Mesenchymal stem cell (in vitro differentiated cells and primary cell): Measurements from ENCODE around the gene CEP85.
"Not testable (repeated sequence)": the region's sequence is repeated elsewhere in the genome, so short reads cannot be mapped to it uniquely, and the experiment has no call there.

Experiments used
- DNase-seq: peaks from one replicate; pipeline ENCODE4 v3.0.0-alpha.2; 2013
- H2AFZ ChIP-seq: one replicate; pipeline ENCODE4 v1.6.1; 2013; ENCODE audit warnings: low read depth, mild to moderate bottlenecking, control low read depth, inconsistent platforms, low read length, moderate library complexity
- H2AK5ac ChIP-seq: 2 replicates; pipeline ENCODE4 v1.6.1; 2013; ENCODE audit warnings: low read length, moderate library complexity, mild to moderate bottlenecking, inconsistent platforms; ENCODE audit not compliant: severe bottlenecking
- H2BK120ac ChIP-seq: one replicate; pipeline ENCODE4 v1.6.1; 2013; ENCODE audit warnings: low read depth, mild to moderate bottlenecking, inconsistent platforms, low read length, moderate library complexity
- H2BK12ac ChIP-seq, 2 experiments: one replicate each; pipeline ENCODE4 v1.6.1; 2013; ENCODE audit warnings: inconsistent platforms in 2 of 2, low read length in 2 of 2, mild to moderate bottlenecking in 2 of 2, moderate library complexity in 2 of 2, control low read depth in 1 of 2
- H2BK15ac ChIP-seq: one replicate; pipeline ENCODE4 v1.6.1; 2013; ENCODE audit warnings: mild to moderate bottlenecking, low read depth, inconsistent platforms; ENCODE audit not compliant: poor library complexity, severe bottlenecking
- H2BK5ac ChIP-seq: 2 replicates; pipeline ENCODE4 v1.6.1; 2013; ENCODE audit warnings: low read depth, mild to moderate bottlenecking, low read length, control low read depth, inconsistent platforms; ENCODE audit not compliant: poor library complexity, severe bottlenecking
- H3K14ac ChIP-seq, 2 experiments: one replicate each; pipeline ENCODE4 v1.6.1; 2013; ENCODE audit warnings: inconsistent platforms in 2 of 2, low read length in 2 of 2, control low read depth in 1 of 2, mild to moderate bottlenecking in 1 of 2, moderate library complexity in 1 of 2
- H3K18ac ChIP-seq, 2 experiments: one replicate each; pipeline ENCODE4 v1.6.1; 2013; ENCODE audit warnings: inconsistent platforms in 2 of 2, low read length in 2 of 2, control low read depth in 1 of 2, low read depth in 1 of 2, mild to moderate bottlenecking in 1 of 2
- H3K23ac ChIP-seq, 2 experiments: one replicate each; pipeline ENCODE4 v1.6.1; 2013; ENCODE audit warnings: inconsistent platforms in 2 of 2, low read length in 2 of 2, mild to moderate bottlenecking in 2 of 2, moderate library complexity in 2 of 2, control low read depth in 1 of 2
- H3K27ac ChIP-seq: 2 replicates; pipeline ENCODE4 v1.5.1; 2013; ENCODE audit warnings: mild to moderate bottlenecking, moderate library complexity, low read length, control low read depth, inconsistent platforms; ENCODE audit not compliant: poor library complexity, severe bottlenecking
- H3K27me3 ChIP-seq, 2 experiments: 2 replicates each; pipeline versions ENCODE4 v1.6.1 to v1.7.0; 2013; ENCODE audit warnings: low read length in 2 of 2, mild to moderate bottlenecking in 2 of 2, moderate library complexity in 2 of 2, control low read depth in 1 of 2, inconsistent platforms in 1 of 2; ENCODE audit not compliant: control insufficient read depth in 1 of 2, insufficient read depth in 1 of 2
- H3K36me3 ChIP-seq, 2 experiments: 2 replicates each; pipeline versions ENCODE4 v1.6.1 to v1.7.0; 2013; ENCODE audit warnings: low read length in 2 of 2, control low read depth in 1 of 2, inconsistent platforms in 1 of 2, low read depth in 1 of 2, mild to moderate bottlenecking in 1 of 2; ENCODE audit not compliant: insufficient read depth in 2 of 2, control insufficient read depth in 1 of 2
- H3K4ac ChIP-seq, 2 experiments: one replicate each; pipeline ENCODE4 v1.6.1; 2013; ENCODE audit warnings: inconsistent platforms in 2 of 2, low read length in 2 of 2, mild to moderate bottlenecking in 2 of 2, moderate library complexity in 2 of 2, control low read depth in 1 of 2, low read depth in 1 of 2
- H3K4me1 ChIP-seq: 2 replicates; pipeline ENCODE4 v1.6.1; 2013; ENCODE audit warnings: low read depth, low read length, control low read depth; ENCODE audit not compliant: control insufficient read depth, insufficient read depth
- H3K4me2 ChIP-seq: 2 replicates; pipeline ENCODE4 v1.6.1; 2013; ENCODE audit warnings: low read length, mild to moderate bottlenecking, inconsistent platforms; ENCODE audit not compliant: poor library complexity, severe bottlenecking
- H3K4me3 ChIP-seq, 2 experiments: 2 replicates each; pipeline versions ENCODE4 v1.5.1 to v1.7.0; 2013; ENCODE audit warnings: low read length in 2 of 2, mild to moderate bottlenecking in 2 of 2, control low read depth in 1 of 2, low read depth in 1 of 2; ENCODE audit not compliant: insufficient read depth in 1 of 2
- H3K79me1 ChIP-seq: replicated peaks from 2 replicates; pipeline ENCODE4 v1.6.1; 2013; ENCODE audit warnings: mild to moderate bottlenecking, control low read depth, low read length, inconsistent platforms; ENCODE audit not compliant: poor library complexity, severe bottlenecking
- H3K9ac ChIP-seq: 2 replicates; pipeline ENCODE4 v1.7.0; 2013; ENCODE audit warnings: mild to moderate bottlenecking, low read length, moderate library complexity
- H3K9me3 ChIP-seq: 2 replicates; pipeline ENCODE4 v1.7.0; 2013; ENCODE audit warnings: mild to moderate bottlenecking, low read length; ENCODE audit not compliant: control insufficient read depth
- H4K8ac ChIP-seq: one replicate; pipeline ENCODE4 v1.6.1; 2013; ENCODE audit warnings: inconsistent platforms, mild to moderate bottlenecking, low read length, moderate library complexity
- H4K91ac ChIP-seq: one replicate; pipeline ENCODE4 v1.6.1; 2013; ENCODE audit warnings: mild to moderate bottlenecking, low read length, inconsistent platforms
- WGBS: methylation state at CpG from one replicate; pipeline ENCODE4 v1.1.7; 2013; ENCODE audit warnings: mixed read lengths; 5-methylcytosine and 5-hydroxymethylcytosine counted together

The CEP85 gene

DNA sequence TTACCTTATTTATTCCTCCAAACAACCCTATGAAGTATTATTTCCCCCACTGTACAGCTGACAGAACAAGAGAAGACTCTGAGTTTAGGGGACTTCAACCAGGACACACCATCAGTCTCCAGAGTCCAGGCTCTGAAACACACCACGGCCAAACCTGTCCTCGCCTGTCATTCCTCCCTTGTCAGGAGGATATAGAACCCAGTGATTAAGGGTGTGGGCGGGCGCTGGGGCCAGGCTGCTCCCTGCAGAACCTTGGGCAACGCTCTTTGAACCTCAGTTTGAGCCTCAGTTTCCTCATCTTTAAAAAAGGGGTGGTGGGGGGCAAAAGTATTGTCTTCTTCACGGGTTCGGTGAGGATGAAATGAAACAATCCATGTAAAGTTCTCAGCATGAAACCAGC, 9.4 kb upstream of the CEP85 start:
- Histone ChIP-seq H3K4me2 (no peak overlapping the region), H4K8ac (no peak overlapping the region), H3K79me1 (no peaks in the 10 kb centered on the region), H2BK120ac (no peak overlapping the region), H3K23ac (no peak overlapping the region), H3K18ac (no peak overlapping the region), H3K4ac (no peak overlapping the region), H2BK15ac (no peak overlapping the region), H3K36me3 (no peaks in the 10 kb centered on the region), H2AK5ac (no peak overlapping the region), H4K91ac (no peak overlapping the region), H3K27ac (no peak overlapping the region), H3K4me1 (peaks cover 13% of the 10 kb centered on the region), H3K9ac (no peak overlapping the region), H3K27me3 (peaks cover 20 to 72% of the 10 kb centered on the region in 2 experiments), H3K9me3 (no peaks in the 10 kb centered on the region), H3K14ac (no peak overlapping the region), H2BK12ac (no peak overlapping the region), H2AFZ (no peak overlapping the region), H2BK5ac (no peak overlapping the region), H3K4me3 (peak overlapping the region in 1 of 2 experiments; percentile 36)
- 87% methylated on average over 7 of the region's 7 CpGs for WGBS
- no peak for DNase-seq

DNA sequence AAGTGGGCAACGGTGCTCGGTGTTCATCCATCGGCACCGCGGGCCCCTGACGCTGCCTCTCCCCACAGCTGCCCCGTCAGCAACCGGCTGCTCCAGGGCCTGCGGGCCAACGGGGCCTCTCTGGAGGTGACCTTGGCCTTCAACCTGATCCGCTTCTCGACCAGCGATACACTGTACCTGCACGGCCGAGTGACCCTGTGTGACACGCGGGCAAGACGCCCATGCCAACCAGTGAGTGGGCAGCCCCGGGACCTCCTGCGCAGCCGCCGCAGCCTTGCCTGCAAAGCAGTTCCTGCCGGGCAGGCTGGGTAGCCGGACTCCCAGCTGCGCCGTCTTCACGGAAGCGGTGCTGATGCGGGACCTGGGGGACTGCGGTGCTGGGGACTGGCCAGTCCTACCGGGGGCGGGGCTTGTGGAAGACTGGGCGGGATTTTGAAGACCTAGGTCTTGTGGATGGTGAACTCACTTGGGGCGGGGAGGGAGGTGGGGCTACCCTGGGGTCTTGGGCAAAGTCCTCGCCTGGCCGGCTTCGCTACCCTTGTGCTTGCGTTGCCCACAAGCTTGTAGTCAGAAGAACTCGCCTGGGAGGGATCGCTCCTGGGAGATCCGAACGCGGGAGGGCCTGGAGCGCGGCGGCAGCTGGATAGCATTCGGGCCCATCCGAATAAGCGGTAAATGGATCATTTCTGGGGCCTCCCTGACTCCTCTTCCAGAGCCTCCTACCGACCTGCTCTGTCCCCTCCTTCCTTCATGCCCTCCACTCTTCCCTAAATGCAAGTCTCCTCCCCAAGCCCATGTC, 8.8 kb upstream of the CEP85 start:
- Histone ChIP-seq H2BK15ac (no peak overlapping the region), H3K23ac (peak overlapping the region in 1 of 2 experiments; percentile 86), H4K91ac (no peak overlapping the region), H3K27ac (no peak overlapping the region), H2AK5ac (no peak overlapping the region), H3K14ac (peak overlapping the region in 1 of 2 experiments; percentile 87), H2AFZ (peak overlapping the region; percentile 93), H2BK5ac (no peak overlapping the region), H3K4me3 (peak overlapping the region; percentile 36 to 73), H3K9ac (peak overlapping the region; percentile 32), H3K79me1 (no peaks in the 10 kb centered on the region), H3K27me3 (peaks cover 20 to 66% of the 10 kb centered on the region in 2 experiments), H3K4me1 (peaks cover 13% of the 10 kb centered on the region), H2BK12ac (no peak overlapping the region), H3K36me3 (no peaks in the 10 kb centered on the region), H4K8ac (peak overlapping the region; percentile 75), H2BK120ac (no peak overlapping the region), H3K4ac (no peak overlapping the region), H3K9me3 (no peaks in the 10 kb centered on the region), H3K4me2 (peak overlapping the region; percentile 82), H3K18ac (peak overlapping the region in 1 of 2 experiments; percentile 74)
- peak; percentile 42 for DNase-seq
- 16% methylated on average over 50 of the region's 50 CpGs for WGBS

DNA sequence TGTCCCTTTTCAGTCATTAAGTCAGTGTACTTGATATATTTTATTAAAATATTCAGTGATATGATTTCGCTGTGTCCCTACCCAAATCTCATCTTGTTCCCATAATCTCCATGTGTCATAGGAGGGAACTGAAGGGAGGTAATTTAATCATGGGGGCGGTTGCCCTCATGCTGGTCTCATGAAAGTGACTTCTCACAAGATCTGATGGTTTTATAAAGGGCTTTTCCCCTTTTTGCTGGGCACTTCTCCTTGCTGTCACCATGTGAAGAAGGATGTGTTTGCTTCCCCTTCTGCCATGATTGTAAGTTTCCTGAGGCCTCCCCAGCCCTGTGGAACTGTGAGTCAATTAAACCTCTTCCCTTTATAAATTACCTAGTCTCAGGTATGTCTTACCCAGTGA, 3.3 kb upstream of the CEP85 start:
- H4K8ac ChIP-seq, DNase-seq, H2BK120ac ChIP-seq, H3K36me3 ChIP-seq, H3K27ac ChIP-seq, H3K9ac ChIP-seq, H2BK15ac ChIP-seq, H3K4me3 ChIP-seq, H3K4ac ChIP-seq, H2BK12ac ChIP-seq, H2AFZ ChIP-seq, H4K91ac ChIP-seq, H3K4me2 ChIP-seq, H3K9me3 ChIP-seq, H2BK5ac ChIP-seq, H3K79me1 ChIP-seq, H3K18ac ChIP-seq, H3K14ac ChIP-seq, H2AK5ac ChIP-seq, H3K4me1 ChIP-seq, H3K23ac ChIP-seq: not testable (repeated sequence)
- peaks cover 7 to 25% of the 10 kb centered on the region in 2 experiments for H3K27me3 ChIP-seq
- WGBS, result 92% methylated on average over 1 of the region's 2 CpGs

DNA sequence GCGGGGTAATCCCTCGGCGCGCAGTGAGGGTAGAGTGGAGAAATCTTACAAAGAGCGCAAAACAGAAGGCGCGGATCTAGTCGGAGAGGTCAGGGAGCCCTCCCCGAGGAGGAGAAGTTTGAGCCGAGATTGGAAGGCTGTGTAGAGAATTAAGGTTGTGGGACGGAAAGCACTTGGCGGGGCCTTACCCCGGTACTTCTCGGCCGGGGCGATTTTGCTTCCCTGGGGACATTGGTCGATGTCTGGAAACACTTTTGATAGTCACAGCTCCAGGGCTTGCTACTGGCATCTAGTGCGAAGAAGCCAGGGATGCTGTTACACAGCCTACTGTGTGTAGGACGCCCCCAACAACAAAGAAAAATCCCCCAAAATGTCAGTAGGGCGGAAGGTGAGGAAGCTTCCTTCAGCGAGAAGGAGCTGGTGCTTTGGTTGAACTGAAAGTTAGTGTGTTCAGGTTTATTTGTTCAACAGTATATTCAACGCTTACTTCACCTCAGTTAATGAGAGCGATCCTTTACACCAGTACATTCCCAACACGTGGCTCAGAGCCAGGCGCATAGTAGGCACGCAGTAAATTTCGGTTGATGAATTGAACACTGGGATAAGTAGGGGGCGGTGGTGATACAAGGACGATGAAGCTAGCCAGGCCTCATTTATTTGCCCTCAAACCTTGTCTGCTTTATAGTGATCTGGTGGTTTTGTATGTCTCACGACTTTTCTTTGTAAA, 807 bp downstream of the CEP85 start:
- H3K4me1 ChIP-seq, result peaks cover 3% of the 10 kb centered on the region
- no peak overlapping the region for H2BK120ac ChIP-seq
- H3K4me2 ChIP-seq, result peak overlapping the region; percentile 80
- H2BK12ac ChIP-seq, result peak overlapping the region in 1 of 2 experiments; percentile 16
- H3K4ac ChIP-seq, result peak overlapping the region; percentile 52 to 81
- peak overlapping the region; percentile 47 to 84 for H3K18ac ChIP-seq
- no peaks in the 10 kb centered on the region for H3K36me3 ChIP-seq
- H3K27ac ChIP-seq, result peak overlapping the region; percentile 50
- H2AK5ac ChIP-seq, result no peak overlapping the region
- peak overlapping the region; percentile 83 for H4K8ac ChIP-seq
- H3K14ac ChIP-seq, result peak overlapping the region in 1 of 2 experiments; percentile 92
- peak overlapping the region; percentile 92 for H3K9ac ChIP-seq
- no peak overlapping the region for H4K91ac ChIP-seq
- H3K27me3 ChIP-seq, result no peaks in the 10 kb centered on the region
- peak overlapping the region in 1 of 2 experiments; percentile 19 for H3K23ac ChIP-seq
- WGBS, result 2% methylated on average over 25 of the region's 30 CpGs
- peak overlapping the region; percentile 85 for H2AFZ ChIP-seq
- peak overlapping the region; percentile 73 for H2BK15ac ChIP-seq
- H3K79me1 ChIP-seq, result peaks cover 5% of the 10 kb centered on the region
- peak overlapping the region; percentile 79 to 95 for H3K4me3 ChIP-seq
- no peak overlapping the region for H2BK5ac ChIP-seq
- H3K9me3 ChIP-seq, result no peaks in the 10 kb centered on the region
- DNase-seq, result peak; percentile 61
